Measurements from ENCODE around the gene CYFIP1. TPM values are rescaled to one million over a fixed set of nuclear protein-coding genes. Genes with fewer than 3 reads are reported as not detected.

CYFIP1 gene
- total and polyA plus RNA-seq, 9 of the 15 experiments (the other 6 are each of a cell fraction or from before 2014, with no cell fraction given) = 3.8 to 59.8 (median 28.3) TPM

- peak; percentile 67 for TF ChIP-seq VEZF1 (CRISPR knock-in tag; IDR thresholded peaks at IDR 0.05)
- peak; percentile 68; the same call in 1 of the 2 replicates for TF ChIP-seq GATAD2B (IDR thresholded peaks at IDR 0.05; ENCODE audit: borderline replicate concordance)
- peak in 1 of 3 experiments; percentile 84; a peak in 2 of 6 replicates for TF ChIP-seq ZBTB11 (CRISPR knock-in tag; IDR thresholded peaks at IDR 0.05)
- no peak for TF ChIP-seq ILK (tag; IDR thresholded peaks at IDR 0.05; ENCODE audit: borderline replicate concordance, low read depth)
- TF ChIP-seq ZNF124 (CRISPR knock-in tag; IDR thresholded peaks at IDR 0.05) = no peak
- TF ChIP-seq JUNB (CRISPR knock-in tag; conservative IDR thresholded peaks at IDR 0.05) = no peak; the same call in 1 of the 2 replicates
- TF ChIP-seq ATF7 (IDR thresholded peaks at IDR 0.05) = peak; percentile 36
- peak; percentile 70 for TF ChIP-seq FOSL1 (tag; conservative IDR thresholded peaks at IDR 0.05)
- TF ChIP-seq ZNF121 (CRISPR knock-in tag; conservative IDR thresholded peaks at IDR 0.05) = no peak
- peak; percentile 75 to 77 for TF ChIP-seq MAZ (CRISPR knock-in tag; conservative IDR thresholded peaks at IDR 0.05 in 1 of 2, IDR thresholded peaks at IDR 0.05 in 1 of 2)
- no peak for TF ChIP-seq ATF1 (CRISPR knock-in tag; IDR thresholded peaks at IDR 0.05)
- TF ChIP-seq ATF1 (tag; IDR thresholded peaks at IDR 0.05) = no peak
- TF ChIP-seq NFIX (CRISPR knock-in tag; IDR thresholded peaks at IDR 0.05; ENCODE audit: low read depth) = no peak
- TF ChIP-seq KDM1A (IDR thresholded peaks at IDR 0.05) = 0 out of 4 replicates have a peak, but pooled peaks of 1 of the 2 experiments have one; percentile 33
- TF ChIP-seq ZBTB7A (IDR thresholded peaks at IDR 0.05; ENCODE audit: borderline replicate concordance, control insufficient read depth, low read depth, low read length) = peak; percentile 63; the same call in 1 of the 2 replicates
- TF ChIP-seq MITF (IDR thresholded peaks at IDR 0.05) = no peak
- TF ChIP-seq KDM2B (CRISPR knock-in tag; IDR thresholded peaks at IDR 0.05) = peak; percentile 19; the same call in 1 of the 2 replicates
- peak; percentile 77 for TF ChIP-seq JUND (IDR thresholded peaks at IDR 0.05; ENCODE audit: borderline replicate concordance, low read depth, low read length)
- peak; percentile 28; the same call in 1 of the 3 replicates for TF ChIP-seq JUND (tag; IDR thresholded peaks at IDR 0.05; ENCODE audit: borderline replicate concordance, low read depth, low read length)
- peak; percentile 41 for TF ChIP-seq HNRNPLL (IDR thresholded peaks at IDR 0.05; ENCODE audit: low read depth, low read length, poor library complexity, severe bottlenecking)
- TF ChIP-seq POLR2H (tag; IDR thresholded peaks at IDR 0.05; ENCODE audit: low read depth) = no peak
These were observed at the start of gene CYFIP1 (continued) for GRCh38 chr15:22980189-22981050.

Data from K562 (cell line).